ENCODE data around the gene CCRL2. TPM values are rescaled to one million over a fixed set of nuclear protein-coding genes. Genes with fewer than 3 reads are reported as not detected.
"Not testable (repeated sequence)": the region's sequence is repeated elsewhere in the genome, so short reads cannot be mapped to it uniquely, and the experiment has no call there.

The CCRL2 gene
- total RNA-seq, 1 donor from 2014 or later = 2.2 TPM

DNA sequence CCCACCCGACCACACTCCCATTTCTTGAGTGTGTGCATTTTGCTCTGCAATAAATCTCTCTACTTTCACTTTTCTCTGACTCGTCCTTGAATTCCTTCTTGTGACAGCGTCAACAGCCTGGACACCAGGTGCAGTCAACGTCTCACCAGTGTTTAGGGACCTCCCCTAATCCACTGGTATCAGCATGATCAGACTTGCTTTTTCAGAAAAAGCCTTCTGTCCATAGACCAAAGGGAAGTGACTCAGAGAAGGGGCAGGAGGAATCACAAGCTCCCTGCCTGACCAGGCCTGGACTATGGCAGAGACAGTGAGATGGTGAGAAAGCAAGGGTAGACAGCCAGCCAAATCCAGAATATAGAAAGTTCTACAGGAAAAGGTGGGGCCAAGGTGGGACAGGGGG is 20.9 kb upstream of the CCRL2 start:
- Mint-ChIP-seq H3K27me3 (ENCODE audit: insufficient read depth) (peaks cover 2% of the 10 kb centered on the region), H3K4me1 (ENCODE audit: low read depth) (peaks cover 29% of the 10 kb centered on the region), H3K36me3 (ENCODE audit: low read depth) (peaks cover 1% of the 10 kb centered on the region), H3K27ac (no peak overlapping the region), H3K9me3 (no peaks in the 10 kb centered on the region), H3K4me3 (no peak overlapping the region)
- intact Hi-C loops (cut with micrococcal nuclease) = no loop called here
- no peak for DNase-seq (ENCODE audit: low spot score)

DNA sequence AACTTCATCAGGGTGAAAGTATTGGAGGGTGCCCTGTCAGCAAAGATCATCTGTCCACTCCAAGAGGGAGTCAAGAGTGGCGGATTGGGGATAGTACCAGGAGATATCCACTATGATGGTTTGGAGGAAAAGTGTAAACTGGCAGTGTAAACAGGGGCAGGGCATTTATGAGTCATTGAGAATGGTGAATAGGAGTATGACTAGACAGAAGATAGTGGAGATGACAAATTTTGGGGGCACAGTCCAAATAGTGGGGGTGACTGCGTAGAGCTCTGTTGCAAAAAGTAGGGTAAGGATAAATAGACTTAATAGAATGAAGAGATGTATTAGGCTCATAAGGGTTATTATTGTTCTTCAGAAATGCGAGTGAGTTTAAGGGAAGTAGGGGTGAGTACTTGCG is 18.2 kb upstream of the CCRL2 start:
- H3K9me3 Mint-ChIP-seq; H3K27me3 Mint-ChIP-seq (ENCODE audit: insufficient read depth); H3K4me3 Mint-ChIP-seq; intact Hi-C loops (cut with micrococcal nuclease); H3K36me3 Mint-ChIP-seq (ENCODE audit: low read depth); H3K27ac Mint-ChIP-seq; DNase-seq (ENCODE audit: low spot score): not testable (repeated sequence)
- H3K4me1 Mint-ChIP-seq (ENCODE audit: low read depth) = peaks cover 16% of the 10 kb centered on the region

DNA sequence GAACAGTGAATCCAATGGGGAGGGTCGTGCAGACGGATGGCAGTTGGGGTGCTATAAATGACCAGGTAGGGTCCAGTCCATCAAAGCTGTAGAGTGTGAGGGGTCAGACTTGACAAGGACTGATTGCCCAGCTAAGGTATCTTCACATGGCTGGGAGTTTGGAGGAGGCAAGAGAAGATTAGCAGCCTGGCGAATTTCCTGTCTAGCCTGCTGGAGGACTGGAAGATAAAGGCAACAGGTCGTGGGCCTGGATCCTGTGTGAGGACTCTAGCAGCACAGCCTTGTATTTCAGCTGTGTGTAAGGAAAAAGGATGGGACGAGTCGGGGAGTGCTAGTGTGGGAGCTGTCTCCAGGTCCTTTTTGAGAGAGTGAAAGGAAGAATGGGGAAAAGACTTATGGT is 17.8 kb upstream of the CCRL2 start:
- DNase-seq (ENCODE audit: low spot score) = no peak
- intact Hi-C loops (cut with micrococcal nuclease) = no loop called here
- Mint-ChIP-seq H3K4me3 (no peak overlapping the region), H3K27ac (no peak overlapping the region), H3K36me3 (ENCODE audit: low read depth) (peaks cover 1% of the 10 kb centered on the region), H3K27me3 (ENCODE audit: insufficient read depth) (no peaks in the 10 kb centered on the region), H3K4me1 (ENCODE audit: low read depth) (peaks cover 13% of the 10 kb centered on the region), H3K9me3 (no peaks in the 10 kb centered on the region)

DNA sequence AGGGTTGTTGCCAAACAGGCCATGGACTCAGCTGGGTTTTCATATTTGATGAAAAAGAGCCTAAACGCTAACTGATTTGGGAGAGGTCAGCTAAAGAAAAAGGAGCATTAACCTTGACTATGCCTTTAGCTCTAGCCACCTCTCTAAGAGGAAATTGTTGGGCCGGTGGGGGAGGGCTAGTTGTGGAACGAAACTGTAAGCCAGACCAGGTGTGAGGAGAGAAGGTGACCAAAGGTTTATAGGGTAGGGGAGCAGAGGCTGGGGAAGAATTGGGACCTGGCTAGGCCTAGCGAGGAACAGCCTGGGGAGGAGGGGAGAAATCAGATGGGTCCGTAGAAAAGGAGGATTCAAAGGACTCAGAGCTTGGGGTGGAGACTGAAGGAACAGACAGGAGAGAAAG is 15.5 kb upstream of the CCRL2 start:
- intact Hi-C loops (cut with micrococcal nuclease); DNase-seq (ENCODE audit: low spot score); H3K27ac Mint-ChIP-seq; H3K9me3 Mint-ChIP-seq; H3K36me3 Mint-ChIP-seq (ENCODE audit: low read depth); H3K4me3 Mint-ChIP-seq; H3K27me3 Mint-ChIP-seq (ENCODE audit: insufficient read depth); H3K4me1 Mint-ChIP-seq (ENCODE audit: low read depth): not testable (repeated sequence)

DNA sequence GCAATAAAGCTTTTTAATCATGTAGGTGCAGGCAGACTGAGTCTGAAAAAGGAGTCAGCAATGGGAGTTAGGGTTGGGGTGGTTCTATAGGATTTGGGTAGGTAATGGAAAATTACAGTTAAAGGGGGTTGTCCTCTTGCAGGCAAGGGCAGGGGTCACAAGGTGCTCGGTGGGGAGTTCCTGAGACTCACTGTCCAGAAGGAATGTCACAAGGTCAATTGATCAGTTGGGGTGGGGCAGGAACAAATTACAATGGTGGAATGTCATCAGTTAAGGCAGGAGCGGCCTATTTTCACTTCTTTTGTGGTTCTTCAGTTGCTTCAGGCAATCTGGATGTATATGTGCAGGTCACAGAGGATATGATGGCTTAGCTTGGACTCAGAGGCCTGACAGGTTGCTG is 14.0 kb upstream of the CCRL2 start:
- no peak overlapping the region for H3K4me3 Mint-ChIP-seq
- intact Hi-C loops (cut with micrococcal nuclease) = no loop called here
- peaks cover 9% of the 10 kb centered on the region for H3K4me1 Mint-ChIP-seq (ENCODE audit: low read depth)
- no peaks in the 10 kb centered on the region for H3K9me3 Mint-ChIP-seq
- no peak overlapping the region for H3K27ac Mint-ChIP-seq
- DNase-seq (ENCODE audit: low spot score) = no peak
- H3K27me3 Mint-ChIP-seq (ENCODE audit: insufficient read depth) = peaks cover 9% of the 10 kb centered on the region
- no peaks in the 10 kb centered on the region for H3K36me3 Mint-ChIP-seq (ENCODE audit: low read depth)

DNA sequence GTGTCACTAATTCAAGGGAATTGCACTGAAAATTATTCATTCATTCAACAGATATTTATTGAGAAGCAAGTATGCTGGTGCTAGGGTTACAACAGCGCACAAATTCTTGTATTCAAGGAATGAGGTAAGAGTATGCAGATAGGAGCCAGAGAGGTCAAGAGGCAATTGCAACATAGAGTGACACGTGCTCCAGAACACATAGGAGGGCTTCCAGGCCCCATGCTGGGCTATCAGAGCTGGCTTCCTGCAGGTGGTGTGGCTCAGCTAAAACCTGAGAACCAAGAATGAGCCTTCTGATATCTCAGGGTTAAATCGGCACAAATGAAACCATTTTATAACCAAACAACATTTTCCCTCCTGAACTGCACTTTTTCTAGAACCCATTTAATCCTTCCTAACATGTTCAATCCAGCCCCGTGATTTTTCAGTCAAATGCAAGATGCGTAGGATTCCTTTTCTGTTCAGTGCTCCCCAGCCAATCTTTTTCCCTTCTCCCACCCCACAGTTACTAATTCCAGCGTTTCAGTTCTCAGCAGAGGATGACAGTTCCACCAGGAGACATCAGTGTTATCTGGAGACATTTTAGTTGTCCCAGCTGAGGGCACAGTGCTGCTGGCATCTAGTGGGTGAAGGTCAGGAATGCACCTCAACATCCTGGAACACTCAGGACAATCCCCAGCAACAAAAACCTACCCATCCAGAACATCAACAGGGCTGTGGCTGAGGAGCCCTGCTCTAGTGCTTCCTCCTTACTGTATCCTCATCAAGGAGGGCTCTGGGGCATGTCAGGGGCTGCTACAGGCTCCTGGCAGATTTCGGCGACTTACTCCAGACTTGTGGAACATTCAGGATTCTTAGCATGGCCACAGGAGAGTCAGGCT is 13.3 kb upstream of the CCRL2 start:
- Mint-ChIP-seq H3K27me3 (ENCODE audit: insufficient read depth) (peaks cover 9% of the 10 kb centered on the region), H3K9me3 (no peaks in the 10 kb centered on the region), H3K36me3 (ENCODE audit: low read depth) (no peaks in the 10 kb centered on the region), H3K4me1 (ENCODE audit: low read depth) (peaks cover 9% of the 10 kb centered on the region), H3K4me3 (no peak overlapping the region), H3K27ac (no peak overlapping the region)
- intact Hi-C loops (cut with micrococcal nuclease) = no loop called here
- no peak for DNase-seq (ENCODE audit: low spot score)

DNA sequence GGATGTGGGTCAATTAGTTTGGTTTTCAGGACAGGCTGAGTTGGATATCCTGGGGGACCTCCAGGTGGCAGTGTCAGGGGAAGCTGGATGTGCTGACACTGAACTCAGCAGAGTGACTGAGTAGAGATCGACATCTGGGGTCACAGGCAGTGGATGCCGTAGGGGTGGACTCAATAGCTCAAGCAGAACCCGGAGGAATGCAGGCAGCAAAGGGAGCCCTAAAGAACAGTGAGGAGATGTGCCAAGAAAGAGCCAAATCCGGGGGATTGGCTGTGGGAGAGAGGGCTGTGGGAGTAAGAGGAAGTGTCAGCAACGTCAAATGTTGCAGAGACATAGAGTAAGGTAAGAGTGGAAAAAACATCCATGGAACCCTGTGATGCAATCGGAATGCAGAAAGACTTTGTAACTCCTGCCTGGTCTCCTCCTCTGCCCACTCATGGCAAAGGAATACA is 11.8 kb upstream of the CCRL2 start:
- peaks cover 9% of the 10 kb centered on the region for H3K4me1 Mint-ChIP-seq (ENCODE audit: low read depth)
- no peaks in the 10 kb centered on the region for H3K9me3 Mint-ChIP-seq
- no peak overlapping the region for H3K4me3 Mint-ChIP-seq
- no peak for DNase-seq (ENCODE audit: low spot score)
- H3K36me3 Mint-ChIP-seq (ENCODE audit: low read depth) = no peaks in the 10 kb centered on the region
- peaks cover 9% of the 10 kb centered on the region for H3K27me3 Mint-ChIP-seq (ENCODE audit: insufficient read depth)
- intact Hi-C loops (cut with micrococcal nuclease) = loop anchor here (1.0 kb wide), 1 partner anchor 47 kb away; no protein-coding TSS in a partner anchor
- no peak overlapping the region for H3K27ac Mint-ChIP-seq

DNA sequence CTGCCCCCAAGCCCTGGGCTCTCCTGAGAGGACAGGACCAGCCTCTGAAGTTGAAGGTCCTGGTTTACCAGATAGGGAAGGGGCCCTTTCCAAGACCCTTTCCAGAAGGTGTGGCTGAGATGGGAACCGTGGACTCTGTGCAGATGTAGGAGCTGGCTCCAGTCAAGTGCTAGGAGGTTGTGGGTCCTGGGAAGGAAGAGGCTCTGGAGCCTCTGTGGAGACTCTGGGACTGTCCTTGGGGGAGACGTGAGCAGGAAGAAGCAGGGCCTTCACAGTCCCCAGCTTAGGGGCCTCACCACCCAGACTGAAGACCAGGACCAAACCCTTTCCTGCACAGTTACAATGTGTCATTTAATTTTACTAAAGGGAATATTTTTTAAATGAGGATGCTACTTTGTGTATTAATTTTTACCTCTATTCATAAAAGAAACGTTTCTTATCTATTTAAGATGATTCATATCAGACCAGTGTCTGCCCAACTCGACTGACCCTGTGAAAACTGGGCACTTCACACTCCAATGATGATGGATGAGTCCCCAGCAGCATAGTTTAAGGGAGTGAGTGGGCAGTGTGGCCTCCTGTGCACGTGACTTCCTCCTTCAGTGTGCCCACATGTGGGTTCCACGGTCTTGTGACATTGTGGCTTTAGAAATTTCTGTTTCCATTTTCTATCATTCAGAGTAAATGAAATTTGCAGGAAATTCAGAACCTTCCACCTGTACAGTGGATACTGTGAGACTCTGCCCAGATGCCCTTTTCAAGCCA is 11.1 kb upstream of the CCRL2 start:
- no peak overlapping the region for H3K4me3 Mint-ChIP-seq
- DNase-seq (ENCODE audit: low spot score) = no peak
- H3K4me1 Mint-ChIP-seq (ENCODE audit: low read depth) = peaks cover 9% of the 10 kb centered on the region
- H3K36me3 Mint-ChIP-seq (ENCODE audit: low read depth) = no peaks in the 10 kb centered on the region
- H3K27me3 Mint-ChIP-seq (ENCODE audit: insufficient read depth) = peaks cover 9% of the 10 kb centered on the region
- H3K27ac Mint-ChIP-seq = no peak overlapping the region
- no peaks in the 10 kb centered on the region for H3K9me3 Mint-ChIP-seq
- intact Hi-C loops (cut with micrococcal nuclease) = loop anchor here (1.0 kb wide), 1 partner anchor 46 kb away; no protein-coding TSS in a partner anchor

DNA sequence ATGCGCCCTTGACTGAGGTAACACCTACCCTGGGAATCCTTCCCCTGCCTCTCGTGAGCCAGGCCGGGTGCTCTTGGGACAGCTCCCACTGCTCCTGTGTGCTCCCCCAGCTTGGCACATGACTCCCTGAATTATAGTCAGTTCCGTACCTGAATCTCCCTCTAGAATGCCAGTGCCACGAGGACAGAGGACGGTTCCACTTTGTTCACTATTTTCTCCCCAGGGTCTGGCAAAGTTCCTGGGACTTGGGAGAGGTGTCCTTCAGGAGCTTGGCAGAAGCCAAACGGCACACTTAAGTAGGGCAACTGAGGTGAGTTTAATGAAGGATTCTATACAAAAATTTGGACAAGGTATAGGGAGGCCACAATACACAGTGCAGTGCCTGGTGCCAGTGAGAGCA is 9.9 kb upstream of the CCRL2 start:
- no peak overlapping the region for H3K27ac Mint-ChIP-seq
- peaks cover 9% of the 10 kb centered on the region for H3K4me1 Mint-ChIP-seq (ENCODE audit: low read depth)
- H3K9me3 Mint-ChIP-seq = no peaks in the 10 kb centered on the region
- H3K27me3 Mint-ChIP-seq (ENCODE audit: insufficient read depth) = peaks cover 9% of the 10 kb centered on the region
- no peak for DNase-seq (ENCODE audit: low spot score)
- no peaks in the 10 kb centered on the region for H3K36me3 Mint-ChIP-seq (ENCODE audit: low read depth)
- H3K4me3 Mint-ChIP-seq = no peak overlapping the region
- intact Hi-C loops (cut with micrococcal nuclease) = no loop called here

DNA sequence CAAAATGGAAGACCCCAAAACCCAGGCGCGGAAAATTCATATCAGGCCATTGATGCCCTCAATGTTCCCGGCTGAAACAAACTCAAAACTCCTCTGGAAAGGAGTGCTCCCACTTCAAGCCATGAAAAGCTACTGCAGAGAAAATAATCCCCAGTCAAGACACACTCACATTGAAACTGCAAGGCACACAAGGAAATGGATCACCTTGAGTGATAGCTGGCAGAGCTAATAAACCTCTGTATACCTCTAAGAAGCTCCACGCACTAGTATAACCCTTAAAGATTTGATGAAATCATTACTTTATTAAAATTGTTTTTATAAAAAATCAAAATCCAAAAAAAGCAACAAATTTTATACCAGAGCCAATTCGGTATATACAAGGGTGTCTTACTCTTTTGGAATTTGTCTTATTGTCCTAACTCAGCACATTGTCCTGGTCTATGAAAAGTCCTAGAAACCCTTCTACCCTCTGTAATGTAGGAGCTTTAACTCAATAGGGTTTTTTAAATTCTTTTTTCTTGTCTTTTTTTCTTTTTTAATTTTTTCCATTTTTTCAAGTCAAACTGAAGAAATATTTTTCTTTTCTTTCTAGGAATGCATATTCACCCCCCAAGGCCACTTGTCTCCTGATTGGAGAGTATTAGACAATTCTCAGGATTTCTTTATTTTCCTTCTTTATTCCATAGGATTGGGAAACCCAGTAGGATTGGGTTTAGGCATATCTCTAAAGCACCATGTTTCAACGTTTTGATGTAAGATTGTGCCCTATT is 8.7 kb upstream of the CCRL2 start:
- intact Hi-C loops (cut with micrococcal nuclease) = no loop called here
- no peak for DNase-seq (ENCODE audit: low spot score)
- peaks cover 9% of the 10 kb centered on the region for H3K4me1 Mint-ChIP-seq (ENCODE audit: low read depth)
- H3K36me3 Mint-ChIP-seq (ENCODE audit: low read depth) = no peaks in the 10 kb centered on the region
- peaks cover 4% of the 10 kb centered on the region for H3K9me3 Mint-ChIP-seq
- peaks cover 14% of the 10 kb centered on the region for H3K27me3 Mint-ChIP-seq (ENCODE audit: insufficient read depth)
- no peak overlapping the region for H3K4me3 Mint-ChIP-seq
- H3K27ac Mint-ChIP-seq = no peak overlapping the region

DNA sequence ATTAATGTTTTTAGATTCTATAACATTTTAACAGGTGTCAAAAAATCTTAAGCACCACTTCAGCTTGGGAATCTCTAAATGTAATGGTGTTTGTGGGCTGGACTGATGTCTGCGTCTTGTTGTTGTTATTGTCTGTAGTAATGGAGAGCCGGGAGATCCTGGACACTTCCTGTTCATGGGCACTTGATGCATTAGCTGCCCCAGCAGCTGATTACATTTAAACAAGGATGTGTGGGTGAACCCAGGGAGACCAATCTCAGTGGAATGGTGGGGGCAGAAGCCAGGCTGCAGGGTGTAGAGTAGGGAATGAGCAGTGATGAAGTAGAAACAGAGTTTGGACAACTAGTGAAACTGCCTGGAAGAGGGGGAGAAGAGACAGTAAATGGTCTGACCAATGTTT is 8.0 kb upstream of the CCRL2 start:
- H3K4me3 Mint-ChIP-seq = no peak overlapping the region
- peaks cover 18% of the 10 kb centered on the region for H3K27me3 Mint-ChIP-seq (ENCODE audit: insufficient read depth)
- intact Hi-C loops (cut with micrococcal nuclease) = no loop called here
- peaks cover 9% of the 10 kb centered on the region for H3K4me1 Mint-ChIP-seq (ENCODE audit: low read depth)
- DNase-seq (ENCODE audit: low spot score) = no peak
- H3K9me3 Mint-ChIP-seq = peaks cover 4% of the 10 kb centered on the region
- no peaks in the 10 kb centered on the region for H3K36me3 Mint-ChIP-seq (ENCODE audit: low read depth)
- H3K27ac Mint-ChIP-seq = no peak overlapping the region

DNA sequence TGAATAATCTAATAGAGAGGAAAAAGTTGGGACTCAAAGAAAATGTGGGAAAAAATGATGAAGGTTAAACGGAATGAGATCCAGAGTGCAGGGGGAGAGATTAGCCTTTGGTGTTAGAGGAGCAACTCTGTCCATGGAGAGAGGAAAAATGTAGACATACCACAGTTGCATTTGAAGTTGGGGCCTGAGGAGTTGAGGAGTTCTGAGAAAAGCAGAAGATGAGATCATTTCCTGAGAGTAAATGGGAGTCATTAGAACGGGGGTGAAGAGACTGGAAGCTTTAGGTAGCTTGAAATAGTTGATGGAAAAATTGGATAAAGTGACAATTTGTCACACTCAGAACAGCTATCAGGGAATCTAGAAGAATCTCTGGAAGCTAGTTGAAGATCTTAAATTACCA is 7.5 kb upstream of the CCRL2 start:
- Mint-ChIP-seq H3K4me3 (no peak overlapping the region), H3K27ac (no peak overlapping the region), H3K27me3 (ENCODE audit: insufficient read depth) (peaks cover 21% of the 10 kb centered on the region), H3K9me3 (peaks cover 4% of the 10 kb centered on the region), H3K36me3 (ENCODE audit: low read depth) (no peaks in the 10 kb centered on the region), H3K4me1 (ENCODE audit: low read depth) (peaks cover 9% of the 10 kb centered on the region)
- DNase-seq (ENCODE audit: low spot score) = no peak
- intact Hi-C loops (cut with micrococcal nuclease) = no loop called here
